DOHH2 (cell line): ENCODE measurements around the gene UNC80.

Source experiments
- H3F3A ChIP-seq: fragments of 200-600 bp; sonication (generic), shearing (Covaris generic); 2 replicates; pipeline ENCODE4 v1.6.0; 2016; ENCODE audit warnings: antibody characterized with exemption, mild to moderate bottlenecking; ENCODE audit not compliant: control insufficient read depth, insufficient read depth
- H3K27ac ChIP-seq: fragments of 200-600 bp; sonication (generic); 2 replicates; pipeline ENCODE4 v1.5.1; 2014; ENCODE audit warnings: low read depth, mild to moderate bottlenecking, low read length, moderate library complexity
- H3K27me3 ChIP-seq: fragments of 200-600 bp; sonication (generic); 2 replicates; pipeline ENCODE4 v1.6.1; 2014; ENCODE audit warnings: mild to moderate bottlenecking, low read length, mixed read lengths; ENCODE audit not compliant: control insufficient read depth
- H3K36me3 ChIP-seq: fragments of 200-600 bp; sonication (generic); 2 replicates; pipeline ENCODE4 v1.6.1; 2014; ENCODE audit warnings: mild to moderate bottlenecking, low read length, moderate library complexity, mixed read lengths; ENCODE audit not compliant: control insufficient read depth
- H3K4me1 ChIP-seq: fragments of 200-600 bp; sonication (generic); 2 replicates; pipeline ENCODE4 v1.6.1; 2014; ENCODE audit warnings: mild to moderate bottlenecking, low read length, mixed read lengths; ENCODE audit not compliant: control insufficient read depth
- H3K4me2 ChIP-seq: fragments of 200-600 bp; sonication (generic); 2 replicates; pipeline ENCODE4 v1.6.0; 2014; ENCODE audit warnings: mild to moderate bottlenecking, low read length, moderate library complexity
- H3K4me3 ChIP-seq: fragments of 200-600 bp; sonication (generic); 2 replicates; pipeline ENCODE4 v1.5.1; 2014; ENCODE audit warnings: mild to moderate bottlenecking, low read length, mixed read lengths
- H3K79me2 ChIP-seq: fragments of 200-600 bp; sonication (generic); 2 replicates; pipeline ENCODE4 v1.6.1; 2014; ENCODE audit warnings: mild to moderate bottlenecking, low read length, mixed read lengths; ENCODE audit not compliant: control insufficient read depth
- H3K9me2 ChIP-seq: fragments of 200-600 bp; sonication (generic); replicated peaks from 2 replicates; pipeline ENCODE4 v1.6.1; 2014; ENCODE audit warnings: mild to moderate bottlenecking, low read length, mixed read lengths; ENCODE audit not compliant: control insufficient read depth
- H3K9me3 ChIP-seq: fragments of 200-600 bp; sonication (generic); 2 replicates; pipeline ENCODE4 v1.6.1; 2014; ENCODE audit warnings: antibody characterized with exemption, low read length, mixed read lengths; ENCODE audit not compliant: control insufficient read depth, insufficient read depth
- H4K20me1 ChIP-seq: fragments of 200-600 bp; sonication (generic); 2 replicates; pipeline ENCODE4 v1.6.0; 2014; ENCODE audit warnings: low read depth, mild to moderate bottlenecking, antibody characterized with exemption, low read length, moderate library complexity; ENCODE audit not compliant: control insufficient read depth, insufficient read depth
- CTCF ChIP-seq: fragments of 200-600 bp; sonication (generic); IDR thresholded peaks from one replicate; pipeline ENCODE4 v1.5.1; 2014; ENCODE audit warnings: antibody characterized with exemption, mild to moderate bottlenecking, low read depth, low read length; ENCODE audit not compliant: poor library complexity, severe bottlenecking
- EZH2phosphoT487 ChIP-seq: fragments of 200-600 bp; sonication (generic); IDR thresholded peaks from 2 replicates; pipeline ENCODE4 v1.6.1; 2017; ENCODE audit warnings: borderline replicate concordance, mild to moderate bottlenecking, antibody characterized with exemption, low read length, moderate library complexity, mixed read lengths

Gene UNC80

GRCh38 chr2:209771474-209772289 is at the start of gene UNC80:
Gene UNC80, plus strand, starts transcription at chr2:209771832. Its CDS starts 241 bp downstream, at chr2:209772073.
- H3K79me2 ChIP-seq, result no peaks in the 10 kb centered on the region
- H3K9me3 ChIP-seq, result no peaks in the 10 kb centered on the region
- no peaks in the 10 kb centered on the region for H3F3A ChIP-seq
- H3K27me3 ChIP-seq, result no peaks in the 10 kb centered on the region
- no peaks in the 10 kb centered on the region for H4K20me1 ChIP-seq
- no peak within 1 kb of the TSS for H3K27ac ChIP-seq
- H3K4me3 ChIP-seq, result no peak within 1 kb of the TSS
- TF ChIP-seq CTCF (no peak), EZH2phosphoT487 (no peak)
- H3K4me1 ChIP-seq, result no peaks in the 10 kb centered on the region
- no peaks in the 10 kb centered on the region for H3K36me3 ChIP-seq
- no peaks in the 10 kb centered on the region for H3K9me2 ChIP-seq
- no peak within 1 kb of the TSS for H3K4me2 ChIP-seq

GRCh38 chr2:209726311-209726710 is 45.3 kb upstream of the UNC80 start:
- no peak overlapping the region for H3K4me2 ChIP-seq
- no peaks in the 10 kb centered on the region for H3K79me2 ChIP-seq
- H3K27ac ChIP-seq, result no peak overlapping the region
- no peaks in the 10 kb centered on the region for H4K20me1 ChIP-seq
- H3K36me3 ChIP-seq, result no peaks in the 10 kb centered on the region
- H3K9me3 ChIP-seq, result no peaks in the 10 kb centered on the region
- no peak overlapping the region for H3K4me3 ChIP-seq
- no peaks in the 10 kb centered on the region for H3K4me1 ChIP-seq
- H3F3A ChIP-seq, result no peaks in the 10 kb centered on the region
- no peaks in the 10 kb centered on the region for H3K27me3 ChIP-seq
- TF ChIP-seq EZH2phosphoT487, result no peak
- no peak for TF ChIP-seq CTCF
- no peaks in the 10 kb centered on the region for H3K9me2 ChIP-seq

GRCh38 chr2:209727077-209727476 is 44.6 kb upstream of the UNC80 start:
- Histone ChIP-seq H4K20me1 (no peaks in the 10 kb centered on the region), H3K9me2 (no peaks in the 10 kb centered on the region), H3K4me1 (no peaks in the 10 kb centered on the region), H3K79me2 (no peaks in the 10 kb centered on the region), H3K4me3 (no peak overlapping the region), H3K27me3 (no peaks in the 10 kb centered on the region), H3K27ac (no peak overlapping the region), H3K4me2 (no peak overlapping the region), H3F3A (no peaks in the 10 kb centered on the region), H3K36me3 (no peaks in the 10 kb centered on the region), H3K9me3 (no peaks in the 10 kb centered on the region)
- TF ChIP-seq CTCF (no peak), EZH2phosphoT487 (no peak)
